Measurements from ENCODE around the gene LRBA. TPM values are rescaled to one million over a fixed set of nuclear protein-coding genes. Genes with fewer than 3 reads are reported as not detected.

The LRBA gene
- total and polyA plus RNA-seq, 5 donors from 2014 or later: 23.0 to 95.3 (median 25.4) TPM

GRCh38 chr4:150332961-150333360 lies 682.1 kb downstream of the LRBA start:
- no peaks in the 10 kb centered on the region for H3K9me3 ChIP-seq (ENCODE audit: control insufficient read depth in 2 of 2, low read length in 2 of 2)
- no peak overlapping the region for H3K4me3 Mint-ChIP-seq
- no peaks in the 10 kb centered on the region for H3K27me3 ChIP-seq (ENCODE audit: control insufficient read depth, insufficient read depth, low read length)
- no peak for ATAC-seq (ENCODE audit: low read depth in 2 of 2)
- H3K27me3 Mint-ChIP-seq: no peaks in the 10 kb centered on the region
- no peaks in the 10 kb centered on the region for H3K36me3 ChIP-seq (ENCODE audit: control insufficient read depth, insufficient read depth, low read length)
- no peak overlapping the region for H3K27ac ChIP-seq (ENCODE audit: insufficient read depth, low read length, poor library complexity, severe bottlenecking)
- peaks cover 0 to 2% (median 0%) of the 10 kb centered on the region in 7 donors for H3K9me3 Mint-ChIP-seq
- DNase-seq: no peak
- peaks cover 15% of the 10 kb centered on the region for H3K36me3 Mint-ChIP-seq
- H3K4me1 ChIP-seq (ENCODE audit: control insufficient read depth, insufficient read depth, low read length, poor library complexity, severe bottlenecking): no peaks in the 10 kb centered on the region
- H3K27ac Mint-ChIP-seq: no peak overlapping the region
- no peak overlapping the region for H3K4me3 ChIP-seq (ENCODE audit: low read depth, low read length)
- H3K4me1 Mint-ChIP-seq: peaks cover 0 to 2% (median 0%) of the 10 kb centered on the region in 4 donors

- Mint-ChIP-seq H3K36me3 (peaks cover 15% of the 10 kb centered on the region), H3K4me3 (no peak overlapping the region), H3K4me1 (peaks cover 0 to 2% (median 0%) of the 10 kb centered on the region in 4 donors), H3K9me3 (peaks cover 0 to 2% (median 0%) of the 10 kb centered on the region in 7 donors), H3K27ac (no peak overlapping the region), H3K27me3 (no peaks in the 10 kb centered on the region)
- Histone ChIP-seq H3K9me3 (ENCODE audit: control insufficient read depth in 2 of 2, low read length in 2 of 2) (no peaks in the 10 kb centered on the region), H3K36me3 (ENCODE audit: control insufficient read depth, insufficient read depth, low read length) (no peaks in the 10 kb centered on the region), H3K27me3 (ENCODE audit: control insufficient read depth, insufficient read depth, low read length) (no peaks in the 10 kb centered on the region), H3K4me1 (ENCODE audit: control insufficient read depth, insufficient read depth, low read length, poor library complexity, severe bottlenecking) (no peaks in the 10 kb centered on the region), H3K4me3 (ENCODE audit: low read depth, low read length) (no peak overlapping the region), H3K27ac (ENCODE audit: insufficient read depth, low read length, poor library complexity, severe bottlenecking) (no peak overlapping the region)
- no peak for ATAC-seq (ENCODE audit: low read depth in 2 of 2)
- DNase-seq: no peak
Measured at GRCh38 chr4:150332086-150332485, 683.0 kb downstream of the LRBA start.

- peaks cover 0 to 1% (median 0%) of the 10 kb centered on the region in 7 donors for H3K9me3 Mint-ChIP-seq
- H3K27ac Mint-ChIP-seq: no peak overlapping the region
- H3K36me3 Mint-ChIP-seq: peaks cover 14% of the 10 kb centered on the region
- H3K4me1 Mint-ChIP-seq: peaks cover 0 to 4% (median 0%) of the 10 kb centered on the region in 4 donors
- ATAC-seq (ENCODE audit: low read depth in 2 of 2) (no peak), DNase-seq (no peak)
- no peak overlapping the region for H3K27ac ChIP-seq (ENCODE audit: insufficient read depth, low read length, poor library complexity, severe bottlenecking)
- no peaks in the 10 kb centered on the region for H3K27me3 ChIP-seq (ENCODE audit: control insufficient read depth, insufficient read depth, low read length)
- H3K9me3 ChIP-seq (ENCODE audit: control insufficient read depth in 2 of 2, low read length in 2 of 2): no peaks in the 10 kb centered on the region
- no peak overlapping the region for H3K4me3 ChIP-seq (ENCODE audit: low read depth, low read length)
- H3K4me1 ChIP-seq (ENCODE audit: control insufficient read depth, insufficient read depth, low read length, poor library complexity, severe bottlenecking): no peaks in the 10 kb centered on the region
- H3K36me3 ChIP-seq (ENCODE audit: control insufficient read depth, insufficient read depth, low read length): peaks cover 14% of the 10 kb centered on the region
- H3K27me3 Mint-ChIP-seq: no peaks in the 10 kb centered on the region
- no peak overlapping the region for H3K4me3 Mint-ChIP-seq
Measured at GRCh38 chr4:150329373-150329772, 685.7 kb downstream of the LRBA start.

- no peaks in the 10 kb centered on the region for H3K4me1 ChIP-seq (ENCODE audit: control insufficient read depth, insufficient read depth, low read length, poor library complexity, severe bottlenecking)
- peaks cover 0 to 4% (median 0%) of the 10 kb centered on the region in 4 donors for H3K4me1 Mint-ChIP-seq
- no peaks in the 10 kb centered on the region for H3K9me3 ChIP-seq (ENCODE audit: control insufficient read depth in 2 of 2, low read length in 2 of 2)
- H3K36me3 Mint-ChIP-seq: peaks cover 16% of the 10 kb centered on the region
- H3K27me3 Mint-ChIP-seq: no peaks in the 10 kb centered on the region
- ATAC-seq (ENCODE audit: low read depth in 2 of 2) (no peak), DNase-seq (no peak)
- no peak overlapping the region for H3K27ac ChIP-seq (ENCODE audit: insufficient read depth, low read length, poor library complexity, severe bottlenecking)
- H3K4me3 Mint-ChIP-seq: no peak overlapping the region
- H3K9me3 Mint-ChIP-seq: peaks cover 0 to 1% (median 0%) of the 10 kb centered on the region in 7 donors
- H3K27me3 ChIP-seq (ENCODE audit: control insufficient read depth, insufficient read depth, low read length): no peaks in the 10 kb centered on the region
- no peak overlapping the region for H3K27ac Mint-ChIP-seq
- H3K36me3 ChIP-seq (ENCODE audit: control insufficient read depth, insufficient read depth, low read length): peaks cover 14% of the 10 kb centered on the region
- no peak overlapping the region for H3K4me3 ChIP-seq (ENCODE audit: low read depth, low read length)
Measured at GRCh38 chr4:150328496-150328895, 686.6 kb downstream of the LRBA start.

- H3K9me3 ChIP-seq (ENCODE audit: control insufficient read depth in 2 of 2, low read length in 2 of 2): no peaks in the 10 kb centered on the region
- H3K4me3 ChIP-seq (ENCODE audit: low read depth, low read length): no peak overlapping the region
- Mint-ChIP-seq H3K27me3 (no peaks in the 10 kb centered on the region), H3K4me1 (peaks cover 0 to 4% (median 0%) of the 10 kb centered on the region in 4 donors), H3K36me3 (peaks cover 17% of the 10 kb centered on the region), H3K9me3 (peaks cover 0 to 1% (median 0%) of the 10 kb centered on the region in 7 donors), H3K27ac (no peak overlapping the region), H3K4me3 (no peak overlapping the region)
- DNase-seq (no peak), ATAC-seq (ENCODE audit: low read depth in 2 of 2) (no peak)
- H3K4me1 ChIP-seq (ENCODE audit: control insufficient read depth, insufficient read depth, low read length, poor library complexity, severe bottlenecking): no peaks in the 10 kb centered on the region
- no peaks in the 10 kb centered on the region for H3K27me3 ChIP-seq (ENCODE audit: control insufficient read depth, insufficient read depth, low read length)
- no peak overlapping the region for H3K27ac ChIP-seq (ENCODE audit: insufficient read depth, low read length, poor library complexity, severe bottlenecking)
- H3K36me3 ChIP-seq (ENCODE audit: control insufficient read depth, insufficient read depth, low read length): peaks cover 14% of the 10 kb centered on the region
Measured at GRCh38 chr4:150327262-150327780, 687.8 kb downstream of the LRBA start.

GRCh38 chr4:150325872-150326271 lies 689.2 kb downstream of the LRBA start:
- Histone ChIP-seq H3K4me3 (ENCODE audit: low read depth, low read length) (no peak overlapping the region), H3K4me1 (ENCODE audit: control insufficient read depth, insufficient read depth, low read length, poor library complexity, severe bottlenecking) (no peaks in the 10 kb centered on the region), H3K27ac (ENCODE audit: insufficient read depth, low read length, poor library complexity, severe bottlenecking) (no peak overlapping the region), H3K36me3 (ENCODE audit: control insufficient read depth, insufficient read depth, low read length) (peaks cover 14% of the 10 kb centered on the region), H3K27me3 (ENCODE audit: control insufficient read depth, insufficient read depth, low read length) (no peaks in the 10 kb centered on the region), H3K9me3 (ENCODE audit: control insufficient read depth in 2 of 2, low read length in 2 of 2) (no peaks in the 10 kb centered on the region)
- no peak for ATAC-seq (ENCODE audit: low read depth in 2 of 2)
- DNase-seq: no peak
- no peaks in the 10 kb centered on the region for H3K27me3 Mint-ChIP-seq
- H3K27ac Mint-ChIP-seq: no peak overlapping the region
- no peak overlapping the region for H3K4me3 Mint-ChIP-seq
- peaks cover 24% of the 10 kb centered on the region for H3K36me3 Mint-ChIP-seq
- peaks cover 0 to 8% (median 0%) of the 10 kb centered on the region in 4 donors for H3K4me1 Mint-ChIP-seq
- peaks cover 0 to 1% (median 0%) of the 10 kb centered on the region in 7 donors for H3K9me3 Mint-ChIP-seq

- Histone ChIP-seq H3K9me3 (ENCODE audit: control insufficient read depth in 2 of 2, low read length in 2 of 2) (no peaks in the 10 kb centered on the region), H3K27ac (ENCODE audit: insufficient read depth, low read length, poor library complexity, severe bottlenecking) (no peak overlapping the region), H3K36me3 (ENCODE audit: control insufficient read depth, insufficient read depth, low read length) (peaks cover 22% of the 10 kb centered on the region), H3K27me3 (ENCODE audit: control insufficient read depth, insufficient read depth, low read length) (no peaks in the 10 kb centered on the region), H3K4me3 (ENCODE audit: low read depth, low read length) (no peak overlapping the region), H3K4me1 (ENCODE audit: control insufficient read depth, insufficient read depth, low read length, poor library complexity, severe bottlenecking) (no peaks in the 10 kb centered on the region)
- Mint-ChIP-seq H3K27me3 (no peaks in the 10 kb centered on the region), H3K4me3 (no peak overlapping the region), H3K36me3 (peaks cover 35% of the 10 kb centered on the region), H3K27ac (no peak overlapping the region), H3K4me1 (peaks cover 0 to 9% (median 0%) of the 10 kb centered on the region in 4 donors), H3K9me3 (peaks cover 0 to 1% (median 0%) of the 10 kb centered on the region in 7 donors)
- ATAC-seq (ENCODE audit: low read depth in 2 of 2) (no peak), DNase-seq (no peak)
Measured at GRCh38 chr4:150323406-150324325, 691.4 kb downstream of the LRBA start.

Data from CD4-positive, CD25-positive, alpha-beta regulatory T cell (primary cell).